A549 (cell line): Measurements from ENCODE around the gene MRTFB. TPM values are rescaled to one million over a fixed set of nuclear protein-coding genes. Genes with fewer than 3 reads are reported as not detected.

ENCODE experiments used
- ATAC-seq, 2 experiments: fragments of 200-7000 bp in 1 of 2; fragments of >200 bp in 1 of 2; cut with Nextera tagmentation in 1 of 2; cut with Tn5 transposase in 1 of 2; 3 replicates each; pipeline versions ENCODE4 v1.8.0 to v1.9.1; 2018 to 2020; ENCODE audit warnings: mild to moderate bottlenecking in 1 of 2, moderate library complexity in 1 of 2
- CTCF ChIA-PET: fragments of 300-600 bp; sonication (Branson Sonifier 250); formaldehyde crosslinking; extraction: SDS; loops from one replicate; lab custom pipeline; 2021; ENCODE audit warnings: antibody characterized with exemption, inconsistent platforms; lab: Yijun Ruan, JAX
- POLR2A ChIA-PET: fragments of 350-600 bp; formaldehyde crosslinking; extraction: SDS; loops from one replicate; lab custom pipeline; 2021; ENCODE audit warnings: antibody characterized with exemption, inconsistent platforms; lab: Yijun Ruan, JAX
- DNase-seq, 2 experiments: peaks; one replicate each; pipeline versions ENCODE4 v3.0.0 to v3.0.0-alpha.2; 2011 to 2016; ENCODE audit warnings: low read depth in 1 of 2, low spot score in 1 of 2
- FAIRE-seq: peaks from 2 replicates; lab custom pipeline; 2011; peaks lifted over from hg19 to GRCh38; lab: Jason Lieb, UNC
- H3K27ac ChIP-seq, 2 experiments: fragments of >200 bp; sonication (Bioruptor Twin); formaldehyde crosslinking; 3 replicates each; pipeline ENCODE4 v1.5.1; 2016 to 2017
- H3K4me1 ChIP-seq: fragments of >200 bp; sonication (Bioruptor Twin); formaldehyde crosslinking; 3 replicates; pipeline ENCODE4 v1.6.1; 2016
- H3K4me2 ChIP-seq: fragments of >200 bp; sonication (Bioruptor Twin); formaldehyde crosslinking; 3 replicates; pipeline ENCODE4 v1.6.1; 2016
- H3K4me3 ChIP-seq: fragments of >200 bp; sonication (Bioruptor Twin); formaldehyde crosslinking; 3 replicates; pipeline ENCODE4 v1.5.1; 2016
- H3K9me3 ChIP-seq: fragments of >200 bp; sonication (Bioruptor Twin); formaldehyde crosslinking; 3 replicates; pipeline ENCODE4 v1.6.1; 2016
- CHD2 ChIP-seq: fragments of 150-350 bp; IDR thresholded peaks from 2 replicates; pipeline ENCODE4 v1.6.1; 2014; ENCODE audit warnings: low read length; ENCODE audit not compliant: partially characterized antibody
- CHD4 ChIP-seq: fragments of 200-600 bp; sonication (generic); IDR thresholded peaks from 2 replicates; pipeline ENCODE4 v1.6.1; 2016; ENCODE audit warnings: antibody characterized with exemption, mild to moderate bottlenecking, borderline replicate concordance
- EHMT2 ChIP-seq: fragments of 200-600 bp; sonication (generic); IDR thresholded peaks from 2 replicates; pipeline ENCODE4 v1.6.1; 2016; ENCODE audit warnings: antibody characterized with exemption, low read depth, mild to moderate bottlenecking, moderate library complexity
- ESRRA ChIP-seq: fragments of 150-350 bp; IDR thresholded peaks from 2 replicates; pipeline ENCODE4 v1.6.1; 2014; ENCODE audit warnings: mild to moderate bottlenecking, low read length, borderline replicate concordance
- HDAC2 ChIP-seq: fragments of 200-600 bp; sonication (generic); IDR thresholded peaks from 2 replicates; pipeline ENCODE4 v1.6.1; 2016
- HOXB13 ChIP-seq: fragments of 250-450 bp; sonication (Bioruptor Pico); IDR thresholded peaks from 2 replicates; pipeline ENCODE4 v1.5.0; 2020; ENCODE audit warnings: low read depth, mild to moderate bottlenecking, moderate library complexity
- MAFK ChIP-seq: fragments of 450-650 bp; IDR thresholded peaks from 2 replicates; pipeline ENCODE4 v1.6.1; 2014; ENCODE audit not compliant: partially characterized antibody
- NFE2L2 ChIP-seq: fragments of 150-350 bp; conservative IDR thresholded peaks from 2 replicates; pipeline ENCODE4 v1.6.1; 2014; ENCODE audit warnings: low read length
- RAD21 ChIP-seq, 2 experiments: fragments of >200 bp in 1 of 2; sonication (Bioruptor Twin) in 1 of 2; formaldehyde crosslinking in 1 of 2; IDR thresholded peaks in 1 of 2; conservative IDR thresholded peaks in 1 of 2; 2 replicates in 1 of 2; 3 replicates in 1 of 2; pipeline ENCODE4 v1.6.1; 2012 to 2018; ENCODE audit warnings: inconsistent platforms in 1 of 2
- RARB ChIP-seq: fragments of 250-450 bp; sonication (Bioruptor Pico); IDR thresholded peaks from 2 replicates; pipeline ENCODE4 v1.8.0; 2021; ENCODE audit warnings: mild to moderate bottlenecking, moderate library complexity
- RCOR1 ChIP-seq: fragments of 150-350 bp; IDR thresholded peaks from 2 replicates; pipeline ENCODE4 v1.6.1; 2014; ENCODE audit warnings: antibody characterized with exemption, low read length, low read depth
- RFX5 ChIP-seq: fragments of 450-650 bp; IDR thresholded peaks from 2 replicates; pipeline ENCODE4 v1.7.1; 2014; ENCODE audit warnings: antibody characterized with exemption, mild to moderate bottlenecking, moderate library complexity
- WGBS: methylation state at CpG from one replicate; pipeline ENCODE4 v1.1.6; 2017; ENCODE audit errors: missing lambda C conversion rate; 5-methylcytosine and 5-hydroxymethylcytosine counted together
- polyA plus RNA-seq, 4 experiments: library from polyadenylated mRNA; depleted of rRNA in 3 of 4; stranded (reverse); fragments of >200 nt; fragmentation: RNase III in 1 of 4; extraction: RNeasy Plus Mini Kit Qiagen cat#74134 plus additional on column Dnase treatment in 1 of 4; gene quantifications; 2 replicates in 3 of 4; 3 replicates in 1 of 4; pipeline ENCODE4 v1.2.3, GENCODE V29; 2011 to 2017
- TF ChIP-seq, protein P1 (sequence below): fragments of 450-650 bp; IDR thresholded peaks from 2 replicates; pipeline ENCODE4 v1.6.1; 2014; ENCODE audit warnings: antibody characterized with exemption
- TF ChIP-seq, protein P2 (sequence below): fragments of 200-600 bp; sonication (generic); IDR thresholded peaks from 2 replicates; pipeline ENCODE4 v1.6.1; 2016; ENCODE audit warnings: antibody characterized with exemption, mild to moderate bottlenecking, moderate library complexity
- TF ChIP-seq, protein P3 (sequence below): fragments of >200 bp; sonication (Bioruptor Twin); formaldehyde crosslinking; IDR thresholded peaks from 3 replicates; pipeline ENCODE4 v1.5.1; 2016

The MRTFB gene
- polyA plus RNA-seq, 2 of the 4 experiments (the other 2 are of a cell fraction) = 13.7 to 24.2 TPM

DNA sequence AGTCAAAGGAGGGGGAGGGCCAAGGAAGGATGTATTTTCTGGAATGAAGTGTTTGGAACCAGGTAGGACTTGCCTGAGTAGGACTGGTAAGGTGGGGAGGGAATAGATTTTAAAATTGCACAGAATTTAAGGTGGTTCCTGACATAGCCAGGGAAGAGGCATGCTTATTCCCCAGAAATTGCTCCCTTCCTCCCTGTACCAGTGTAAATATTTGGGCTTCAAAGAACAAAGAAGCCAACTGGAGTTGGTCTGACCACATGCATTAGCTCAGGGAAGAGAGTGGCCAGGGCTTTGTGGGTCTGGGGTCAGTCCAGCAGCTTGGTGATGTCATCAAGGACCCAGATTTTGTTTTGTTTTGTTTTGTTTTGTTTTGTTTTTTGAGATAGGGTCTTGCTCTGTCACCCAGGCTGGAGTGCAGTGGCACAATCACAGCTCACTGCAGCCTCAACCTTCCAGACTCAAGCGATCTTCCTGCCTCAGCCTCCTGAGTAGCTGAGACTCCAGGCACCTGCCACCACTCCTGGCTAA lies 9.3 kb upstream of the MRTFB start (continued):
- TF ChIP-seq MAFK (no peak), EHMT2 (no peak), RARB (CRISPR knock-in tag) (no peak), RFX5 (no peak), CHD4 (no peak)

DNA sequence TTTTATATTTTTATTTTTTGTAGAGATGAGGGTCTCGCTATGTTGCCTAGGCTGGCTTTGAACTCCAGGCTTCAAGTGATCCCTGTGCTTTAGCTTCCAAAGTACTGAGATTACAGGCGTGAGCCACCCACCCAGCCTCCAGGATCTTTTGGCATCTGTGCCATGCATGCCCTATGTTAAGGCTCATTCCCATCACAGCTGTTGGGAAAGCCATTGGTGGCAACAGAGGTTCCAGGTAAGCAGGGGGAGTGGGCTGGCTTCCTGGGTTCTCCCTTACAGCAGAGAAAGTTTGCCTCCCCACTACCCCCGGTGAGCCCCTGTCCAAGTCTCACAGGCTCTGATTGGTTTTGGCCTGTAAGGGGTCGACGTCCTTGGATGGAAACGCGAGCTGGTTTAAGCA lies 8.9 kb upstream of the MRTFB start:
- FAIRE-seq = no peak
- Histone ChIP-seq H3K9me3 (peaks cover 3% of the 10 kb centered on the region; the same call in 1 of the 3 replicates), H3K4me2 (no peak overlapping the region)
- TF ChIP-seq NFE2L2 (no peak), RCOR1 (no peak), MAFK (no peak), HDAC2 (no peak), CHD2 (no peak), ESRRA (no peak), HOXB13 (CRISPR knock-in tag) (no peak), RAD21 (conservative IDR thresholded peaks at IDR 0.05 in 1 of 2, IDR thresholded peaks at IDR 0.05 in 1 of 2) (no peak)
- TF ChIP-seq, protein P1, sequence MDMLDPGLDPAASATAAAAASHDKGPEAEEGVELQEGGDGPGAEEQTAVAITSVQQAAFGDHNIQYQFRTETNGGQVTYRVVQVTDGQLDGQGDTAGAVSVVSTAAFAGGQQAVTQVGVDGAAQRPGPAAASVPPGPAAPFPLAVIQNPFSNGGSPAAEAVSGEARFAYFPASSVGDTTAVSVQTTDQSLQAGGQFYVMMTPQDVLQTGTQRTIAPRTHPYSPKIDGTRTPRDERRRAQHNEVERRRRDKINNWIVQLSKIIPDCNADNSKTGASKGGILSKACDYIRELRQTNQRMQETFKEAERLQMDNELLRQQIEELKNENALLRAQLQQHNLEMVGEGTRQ = no peak
- TF ChIP-seq, protein P2, sequence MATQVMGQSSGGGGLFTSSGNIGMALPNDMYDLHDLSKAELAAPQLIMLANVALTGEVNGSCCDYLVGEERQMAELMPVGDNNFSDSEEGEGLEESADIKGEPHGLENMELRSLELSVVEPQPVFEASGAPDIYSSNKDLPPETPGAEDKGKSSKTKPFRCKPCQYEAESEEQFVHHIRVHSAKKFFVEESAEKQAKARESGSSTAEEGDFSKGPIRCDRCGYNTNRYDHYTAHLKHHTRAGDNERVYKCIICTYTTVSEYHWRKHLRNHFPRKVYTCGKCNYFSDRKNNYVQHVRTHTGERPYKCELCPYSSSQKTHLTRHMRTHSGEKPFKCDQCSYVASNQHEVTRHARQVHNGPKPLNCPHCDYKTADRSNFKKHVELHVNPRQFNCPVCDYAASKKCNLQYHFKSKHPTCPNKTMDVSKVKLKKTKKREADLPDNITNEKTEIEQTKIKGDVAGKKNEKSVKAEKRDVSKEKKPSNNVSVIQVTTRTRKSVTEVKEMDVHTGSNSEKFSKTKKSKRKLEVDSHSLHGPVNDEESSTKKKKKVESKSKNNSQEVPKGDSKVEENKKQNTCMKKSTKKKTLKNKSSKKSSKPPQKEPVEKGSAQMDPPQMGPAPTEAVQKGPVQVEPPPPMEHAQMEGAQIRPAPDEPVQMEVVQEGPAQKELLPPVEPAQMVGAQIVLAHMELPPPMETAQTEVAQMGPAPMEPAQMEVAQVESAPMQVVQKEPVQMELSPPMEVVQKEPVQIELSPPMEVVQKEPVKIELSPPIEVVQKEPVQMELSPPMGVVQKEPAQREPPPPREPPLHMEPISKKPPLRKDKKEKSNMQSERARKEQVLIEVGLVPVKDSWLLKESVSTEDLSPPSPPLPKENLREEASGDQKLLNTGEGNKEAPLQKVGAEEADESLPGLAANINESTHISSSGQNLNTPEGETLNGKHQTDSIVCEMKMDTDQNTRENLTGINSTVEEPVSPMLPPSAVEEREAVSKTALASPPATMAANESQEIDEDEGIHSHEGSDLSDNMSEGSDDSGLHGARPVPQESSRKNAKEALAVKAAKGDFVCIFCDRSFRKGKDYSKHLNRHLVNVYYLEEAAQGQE = no peak
- TF ChIP-seq, protein P3, sequence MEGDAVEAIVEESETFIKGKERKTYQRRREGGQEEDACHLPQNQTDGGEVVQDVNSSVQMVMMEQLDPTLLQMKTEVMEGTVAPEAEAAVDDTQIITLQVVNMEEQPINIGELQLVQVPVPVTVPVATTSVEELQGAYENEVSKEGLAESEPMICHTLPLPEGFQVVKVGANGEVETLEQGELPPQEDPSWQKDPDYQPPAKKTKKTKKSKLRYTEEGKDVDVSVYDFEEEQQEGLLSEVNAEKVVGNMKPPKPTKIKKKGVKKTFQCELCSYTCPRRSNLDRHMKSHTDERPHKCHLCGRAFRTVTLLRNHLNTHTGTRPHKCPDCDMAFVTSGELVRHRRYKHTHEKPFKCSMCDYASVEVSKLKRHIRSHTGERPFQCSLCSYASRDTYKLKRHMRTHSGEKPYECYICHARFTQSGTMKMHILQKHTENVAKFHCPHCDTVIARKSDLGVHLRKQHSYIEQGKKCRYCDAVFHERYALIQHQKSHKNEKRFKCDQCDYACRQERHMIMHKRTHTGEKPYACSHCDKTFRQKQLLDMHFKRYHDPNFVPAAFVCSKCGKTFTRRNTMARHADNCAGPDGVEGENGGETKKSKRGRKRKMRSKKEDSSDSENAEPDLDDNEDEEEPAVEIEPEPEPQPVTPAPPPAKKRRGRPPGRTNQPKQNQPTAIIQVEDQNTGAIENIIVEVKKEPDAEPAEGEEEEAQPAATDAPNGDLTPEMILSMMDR = no peak
- TF ChIP-seq, all 56 proteins: peak for 0
- WGBS = 94% methylated on average over 7 of the region's 7 CpGs
- H3K4me3 ChIP-seq = no peak overlapping the region
- no peaks in the 10 kb centered on the region for H3K4me1 ChIP-seq
- ChIA-PET POLR2A (no interaction called here), CTCF (interaction anchor here (0.9 kb wide), 1 partner anchor 88 kb away, joined by 3 read pairs; no protein-coding TSS in a partner anchor)
- no peak for DNase-seq
- no peak for ATAC-seq
- no peak overlapping the region for H3K27ac ChIP-seq

DNA sequence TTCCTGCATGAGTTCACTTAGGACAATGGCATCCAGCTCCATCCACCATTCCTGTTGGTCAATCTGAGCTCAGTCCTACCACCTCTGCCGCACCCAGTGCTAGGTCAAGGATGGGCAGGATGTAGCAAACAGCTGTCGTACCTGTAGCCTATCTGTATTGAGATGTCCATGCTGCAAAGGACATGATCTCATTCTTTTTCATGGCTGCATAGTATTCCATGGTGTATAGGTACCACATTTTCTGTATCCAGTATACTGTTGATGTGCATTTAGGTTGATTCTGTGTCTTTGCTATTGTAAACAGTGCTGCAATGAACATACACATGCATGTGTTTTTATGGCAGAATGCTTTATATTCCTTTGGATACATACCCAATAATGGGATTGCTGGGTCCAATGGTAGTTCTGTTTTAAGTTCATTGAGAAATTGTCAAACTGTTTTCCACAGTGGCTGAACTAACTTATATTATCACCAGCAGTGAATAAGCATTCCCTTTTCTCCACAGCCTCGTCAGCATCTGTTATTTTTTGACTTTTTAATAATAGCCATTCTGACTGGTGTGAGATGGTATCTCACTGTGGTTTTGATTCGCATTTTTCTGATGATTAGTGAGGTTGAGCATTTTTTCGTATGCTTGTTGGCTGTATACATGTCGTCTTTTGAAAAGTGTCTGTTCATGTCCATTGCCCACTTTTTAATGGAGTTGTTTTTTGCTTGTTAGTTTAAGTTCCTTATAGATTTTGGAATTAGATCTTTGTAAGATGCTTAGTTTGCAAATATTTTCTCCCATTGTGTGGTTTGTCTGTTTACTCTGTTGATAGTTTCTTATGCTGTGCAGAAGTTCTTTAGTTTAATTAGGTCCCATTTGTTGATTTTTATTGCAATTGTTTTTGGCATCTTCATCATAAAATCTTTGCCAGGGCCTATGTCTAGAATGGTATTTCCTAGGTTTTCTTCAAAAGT lies 7.2 kb upstream of the MRTFB start:
- no peak overlapping the region for H3K27ac ChIP-seq
- ChIA-PET POLR2A (no interaction called here), CTCF (no interaction called here)
- no peak for DNase-seq
- peak; percentile 65 for TF ChIP-seq MAFK
- TF ChIP-seq, protein P2 = no peak
- H3K4me2 ChIP-seq = no peak overlapping the region
- H3K4me1 ChIP-seq = no peaks in the 10 kb centered on the region
- no peak for FAIRE-seq
- no peak for ATAC-seq
- WGBS = 77% methylated on average over 6 of the region's 6 CpGs
- H3K4me3 ChIP-seq = no peak overlapping the region
- H3K9me3 ChIP-seq = no peaks in the 10 kb centered on the region
